Hematopoietic multipotent progenitor cell treated with erythropoietin and hydrocortisone succinate and interleukin-3 and kit ligand, for 17 days (in vitro differentiated cells): ENCODE measurements around the gene TEX14.
"Not testable (repeated sequence)": the region's sequence is repeated elsewhere in the genome, so short reads cannot be mapped to it uniquely, and the experiment has no call there.

ENCODE experiments used
- DNase-seq: peaks from one replicate; pipeline ENCODE4 v3.0.0-alpha.2; 2015; ENCODE audit warnings: low spot score

The TEX14 gene

DNA sequence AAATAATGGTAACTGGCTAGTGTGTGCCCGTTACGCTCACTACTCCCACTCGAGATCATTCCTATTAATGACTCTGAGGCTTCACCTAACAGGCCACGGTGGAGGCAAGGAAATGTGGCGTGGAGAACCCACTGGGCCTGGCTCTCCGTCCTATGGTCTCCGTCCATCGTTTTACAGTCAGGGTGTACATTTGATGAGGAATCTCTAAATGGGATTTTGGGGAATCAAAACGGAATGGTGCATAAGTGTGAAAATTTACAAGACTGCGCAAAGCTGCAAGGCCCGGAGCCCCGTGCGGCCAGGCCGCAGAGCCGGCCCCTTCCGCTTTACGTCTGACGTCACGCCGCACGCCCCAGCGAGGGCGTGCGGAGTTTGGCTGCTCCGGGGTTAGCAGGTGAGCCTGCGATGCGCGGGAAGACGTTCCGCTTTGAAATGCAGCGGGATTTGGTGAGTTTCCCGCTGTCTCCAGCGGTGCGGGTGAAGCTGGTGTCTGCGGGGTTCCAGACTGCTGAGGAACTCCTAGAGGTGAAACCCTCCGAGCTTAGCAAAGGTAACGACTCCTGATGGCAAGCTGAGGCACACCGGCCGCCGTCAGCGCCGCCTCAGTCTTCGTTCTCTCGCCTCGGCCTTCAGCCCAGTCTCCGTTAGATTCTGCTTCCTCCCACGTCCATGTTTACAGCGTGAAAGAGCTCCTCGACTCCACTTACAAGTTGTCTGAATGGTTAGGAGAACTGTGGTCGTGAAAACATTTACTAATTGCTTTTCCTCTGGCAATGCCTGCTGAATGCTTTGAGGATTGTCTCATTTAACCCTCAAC, 602 bp upstream of the TEX14 start, which contains the start of gene RAD51C:
TSS of gene RAD51C (plus strand) at position 364 of the 817 bp plus-strand sequence. CDS start at position 406, 42 bp downstream.
- DNase-seq: peak; percentile 76

- not testable (repeated sequence) for DNase-seq
These were observed 1.8 kb downstream of the TEX14 start for GRCh38 chr17:58690033-58690432.

DNA sequence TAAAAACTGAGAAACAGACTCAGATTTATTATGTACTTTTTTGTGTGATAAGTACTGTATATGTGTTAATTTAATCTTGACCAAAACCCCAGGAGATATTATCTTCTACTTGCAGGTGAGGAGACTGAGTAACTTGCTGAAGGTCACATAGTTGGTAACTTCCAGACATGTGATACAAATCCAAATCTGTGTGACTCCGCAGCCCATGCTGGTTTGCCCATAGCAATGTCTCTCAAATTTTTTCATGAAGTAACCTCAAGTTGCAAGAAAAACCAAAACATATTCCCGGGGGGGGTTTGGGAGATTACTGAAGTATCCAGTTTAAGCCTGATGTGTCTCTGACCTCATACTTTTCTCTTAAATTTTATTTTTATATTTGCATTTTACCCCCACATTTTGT, 3.3 kb downstream of the TEX14 start:
- DNase-seq: no peak

GRCh38 chr17:58686980-58687379, 4.9 kb downstream of the TEX14 start:
- no peak for DNase-seq

DNA sequence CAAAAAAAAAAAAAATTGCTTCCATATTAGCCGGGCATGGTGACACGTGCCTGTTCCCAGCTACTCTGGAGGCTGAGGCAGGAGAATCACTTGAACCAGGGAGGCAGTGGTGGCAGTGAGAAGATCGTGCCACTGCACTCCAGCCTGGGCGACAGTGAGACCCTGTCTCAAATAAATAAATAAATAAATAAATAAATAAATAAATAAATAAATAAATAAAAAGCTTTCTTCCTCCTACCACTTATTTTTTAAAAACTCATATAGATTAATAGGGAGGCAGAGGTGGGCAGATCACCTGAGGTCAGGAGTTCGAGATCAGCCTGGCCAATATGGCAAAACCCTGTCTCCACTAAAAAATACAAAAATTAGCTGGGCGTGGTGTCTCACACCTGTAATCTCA, 7.4 kb downstream of the TEX14 start:
- not testable (repeated sequence) for DNase-seq

GRCh38 chr17:58684003-58684402, 7.8 kb downstream of the TEX14 start:
- no peak for DNase-seq

DNA sequence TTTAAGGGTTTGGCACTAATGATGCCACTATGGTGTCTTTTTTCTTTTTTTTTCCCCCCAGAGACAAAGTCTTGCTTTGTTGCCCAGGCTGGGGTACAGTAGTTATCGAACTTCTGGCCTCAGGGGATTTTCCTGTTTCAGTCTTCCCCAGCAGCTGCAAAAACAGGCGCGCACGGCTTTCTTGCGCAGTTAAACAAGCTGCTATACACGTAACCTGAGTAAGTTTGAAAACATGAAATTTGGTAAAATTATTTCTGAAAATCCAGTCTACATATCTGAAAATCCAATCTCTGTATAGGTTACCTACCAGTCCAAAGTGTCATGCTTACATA, 11.8 kb downstream of the TEX14 start:
- no peak for DNase-seq

- DNase-seq: no peak
These were observed 12.4 kb downstream of the TEX14 start for GRCh38 chr17:58679263-58680037.

DNA sequence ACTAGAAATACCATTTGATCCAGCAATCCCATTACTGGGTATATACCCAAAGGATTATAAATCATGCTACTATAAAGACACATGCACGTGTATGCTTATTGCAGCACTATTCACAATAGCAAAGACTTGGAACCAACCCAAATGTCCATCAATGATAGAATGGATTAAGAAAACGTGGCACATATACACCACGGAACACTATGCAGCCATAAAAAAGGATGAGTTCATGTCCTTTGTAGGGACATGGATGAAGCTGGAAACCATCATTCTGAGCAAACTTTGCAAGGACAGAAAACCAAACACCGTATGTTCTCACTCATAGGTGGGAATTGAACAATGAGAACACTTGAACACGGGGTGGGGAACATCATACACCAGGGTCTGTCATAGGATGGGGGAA, 13.6 kb downstream of the TEX14 start:
- DNase-seq: not testable (repeated sequence)

DNA sequence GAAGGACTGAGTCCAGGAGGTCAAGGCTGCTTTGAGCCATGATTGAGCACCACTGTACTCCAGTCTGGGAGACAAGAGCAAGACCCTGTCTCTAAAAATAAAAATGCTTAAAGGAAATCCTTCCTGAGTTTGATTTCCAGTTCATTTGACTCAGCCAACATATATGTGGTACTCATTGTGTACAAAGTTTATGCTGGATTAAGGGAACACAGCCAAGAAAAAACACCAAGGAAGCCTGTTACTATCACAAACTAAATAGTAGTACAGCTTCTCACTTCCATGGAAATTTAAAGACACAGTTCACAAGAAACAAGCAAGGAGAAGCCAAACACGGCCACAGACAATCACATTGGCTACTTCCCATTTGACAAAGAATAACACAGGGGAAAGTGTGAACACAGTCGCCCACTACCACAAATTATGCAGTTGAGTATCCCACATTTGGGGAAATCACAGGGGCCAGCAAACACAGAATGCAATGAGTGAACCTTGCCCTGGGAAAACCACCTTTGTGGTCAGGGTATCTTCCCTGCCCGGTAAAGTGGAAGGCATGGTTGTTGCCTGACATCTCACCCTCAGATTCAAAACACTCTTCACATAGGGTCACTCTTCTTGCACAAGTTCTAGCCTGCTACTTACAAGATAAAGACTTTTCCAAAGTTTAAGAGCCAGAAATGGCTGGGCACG, 14.5 kb downstream of the TEX14 start:
- DNase-seq: no peak

DNA sequence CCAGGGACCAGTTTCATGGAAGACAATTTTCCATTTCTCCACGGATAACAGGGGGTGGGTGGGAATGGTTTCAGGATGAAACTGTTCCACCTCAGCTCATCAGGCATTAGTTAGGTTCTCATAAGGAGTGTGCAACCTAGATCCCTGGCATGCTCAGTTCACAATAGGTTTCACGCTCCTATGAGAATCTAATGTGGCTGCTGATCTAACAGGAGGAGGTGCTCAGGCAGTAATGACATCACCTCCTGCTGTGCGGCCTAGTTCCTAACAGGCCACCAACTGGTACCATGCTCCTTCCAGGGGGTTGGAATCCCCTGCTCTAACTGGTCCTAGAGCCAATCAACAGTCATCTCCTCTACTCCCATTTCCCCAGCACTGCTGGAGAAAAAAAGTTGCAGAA, 19.9 kb downstream of the TEX14 start:
- no peak for DNase-seq

- DNase-seq: no peak
These were observed 22.0 kb downstream of the TEX14 start for GRCh38 chr17:58669853-58670252.

DNA sequence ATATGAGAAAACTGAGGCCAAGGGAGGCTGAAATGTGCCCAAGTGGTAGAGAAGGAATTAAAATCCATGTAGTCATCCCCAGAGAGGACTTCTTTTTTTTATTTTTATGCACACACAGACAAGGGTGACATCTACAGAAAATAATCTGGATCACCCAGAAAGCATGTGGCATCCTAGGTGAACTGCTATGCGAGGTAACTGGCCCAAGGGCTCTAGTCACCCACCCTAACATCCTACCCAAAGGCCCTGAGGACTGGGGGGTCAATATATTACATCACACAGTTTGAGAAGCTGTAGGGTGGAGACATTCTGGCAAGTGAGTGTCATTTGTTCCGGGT, 23.3 kb downstream of the TEX14 start:
- DNase-seq: no peak

DNA sequence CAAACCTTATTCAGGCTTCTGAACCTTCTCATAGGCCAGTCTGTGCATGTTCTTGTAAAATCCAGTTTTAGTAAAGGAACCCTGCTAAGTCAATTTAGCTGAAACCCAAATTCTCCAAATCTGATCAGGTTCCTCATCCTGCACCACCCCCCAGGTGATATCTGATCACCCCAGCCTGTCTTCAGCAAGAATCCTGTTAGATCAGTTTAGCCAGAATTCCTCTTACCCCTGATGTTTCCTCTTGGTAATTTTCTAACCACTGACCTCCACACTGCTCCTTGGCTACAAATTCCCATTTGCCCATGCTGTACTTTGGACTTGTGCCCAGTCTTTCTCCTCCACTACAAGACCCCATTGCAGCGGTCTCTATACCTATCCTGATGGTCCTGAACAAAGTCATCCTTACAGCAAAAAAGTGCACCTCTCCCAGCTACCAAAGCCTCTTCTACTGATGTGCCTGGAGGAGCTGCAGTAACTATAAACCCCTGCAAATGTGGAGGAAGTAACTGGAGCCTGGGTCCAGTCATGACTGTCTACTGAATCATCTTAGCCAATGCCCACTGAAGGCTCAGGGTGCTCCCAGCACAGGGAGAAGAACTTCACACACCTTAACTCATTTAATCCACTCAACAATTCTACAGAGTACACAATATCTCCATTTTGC, 23.8 kb downstream of the TEX14 start:
- DNase-seq: no peak

DNA sequence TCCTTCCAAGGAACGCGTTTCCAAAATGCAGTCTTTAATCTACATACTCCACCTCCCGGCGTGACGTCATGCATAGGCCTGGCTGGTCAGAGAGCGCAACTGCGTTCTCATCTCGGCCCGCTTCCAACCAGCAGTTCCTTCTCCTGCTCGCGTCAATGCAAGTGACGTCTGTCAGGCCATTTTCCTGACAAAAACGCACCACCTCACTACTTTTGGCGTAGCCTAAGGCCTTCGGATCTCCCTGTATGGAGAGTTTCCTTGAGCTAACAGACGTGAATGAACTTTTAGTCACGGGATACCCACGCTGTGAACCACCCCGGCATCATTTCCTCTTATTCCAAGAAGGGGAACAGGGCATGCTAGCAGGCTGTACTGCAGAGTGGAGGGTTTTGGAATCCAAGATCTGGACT, 25.0 kb downstream of the TEX14 start:
- DNase-seq: peak; percentile 77

DNA sequence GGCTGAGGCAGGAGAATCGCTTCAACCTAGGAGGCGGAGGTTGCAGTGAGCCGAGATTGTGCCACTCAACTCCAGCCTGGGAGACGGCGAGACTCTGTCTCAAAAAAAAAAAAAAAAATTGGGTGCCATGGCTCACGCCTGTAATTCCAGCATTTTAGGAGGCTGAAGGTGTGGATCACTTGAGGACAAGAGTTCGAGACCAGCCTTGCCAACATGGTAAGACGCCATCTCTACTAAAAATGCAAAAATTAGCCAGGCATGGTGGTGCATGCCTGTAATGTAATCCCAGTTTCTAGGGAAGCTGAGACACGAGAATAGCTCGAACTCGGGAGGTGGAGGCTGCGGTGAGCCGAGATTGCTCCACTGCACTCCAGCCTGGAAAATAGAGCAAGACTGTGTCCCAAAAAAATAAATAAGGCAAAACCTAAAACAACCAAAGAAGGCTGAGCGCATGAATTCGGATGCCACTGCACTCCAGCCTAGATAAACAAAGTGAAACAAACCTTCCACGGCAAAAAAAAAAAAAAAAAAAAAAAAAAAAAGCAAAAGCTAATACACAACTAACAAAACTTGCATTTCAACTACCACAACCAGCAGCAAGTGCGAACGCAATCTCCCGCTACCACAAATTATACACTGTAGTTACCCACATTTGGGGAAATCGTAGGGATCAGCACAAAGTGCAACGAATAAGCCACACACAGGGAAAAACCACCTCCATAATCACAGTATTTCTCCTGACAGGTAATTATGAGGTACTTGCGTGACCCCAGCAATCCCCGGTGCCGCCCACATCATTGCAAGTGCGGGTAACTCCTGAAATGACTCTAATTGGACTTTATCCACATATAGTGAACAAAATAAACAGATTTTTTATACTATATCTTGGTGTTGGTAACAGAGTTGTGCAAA, 25.6 kb downstream of the TEX14 start:
- no peak for DNase-seq

DNA sequence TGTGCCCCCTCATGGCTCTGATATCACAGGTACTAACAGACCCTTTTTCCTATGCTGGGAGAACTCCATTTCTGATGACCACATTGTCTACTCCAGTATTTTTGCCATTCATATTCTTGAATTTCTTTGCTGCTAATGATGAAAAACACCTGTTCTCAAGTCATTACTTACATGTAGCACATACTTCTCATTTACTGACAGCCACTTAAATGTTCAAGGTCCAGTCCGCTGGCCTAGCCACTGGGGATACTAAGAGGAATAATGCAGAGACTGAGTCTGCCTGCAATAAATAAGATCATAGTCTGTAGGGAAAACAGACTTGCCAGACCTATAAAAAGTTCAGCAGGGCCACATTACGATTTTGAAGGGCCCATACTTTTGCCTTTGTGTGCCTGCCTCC, 27.5 kb downstream of the TEX14 start:
- DNase-seq: no peak

DNA sequence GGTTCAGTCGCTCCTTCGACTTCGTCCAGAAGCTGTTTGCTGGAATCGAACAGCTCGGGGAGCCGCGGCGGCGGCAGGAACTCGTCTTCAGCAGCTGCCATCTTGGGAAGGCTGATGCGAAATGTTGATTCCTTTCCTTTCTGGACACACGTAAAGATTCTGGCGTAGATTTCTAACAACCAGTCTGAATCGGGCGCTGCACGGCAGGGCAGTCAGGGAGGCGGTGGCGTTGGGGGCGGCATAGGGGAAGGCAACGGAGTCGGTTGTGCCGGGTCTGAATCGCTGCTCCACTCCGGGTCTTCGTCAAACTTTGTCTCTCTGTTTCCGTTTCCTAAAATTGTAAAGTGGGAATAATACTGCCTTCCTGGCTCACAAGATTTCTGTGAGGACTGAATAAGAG, 30.3 kb downstream of the TEX14 start:
- no peak for DNase-seq

- DNase-seq: no peak
These were observed 31.2 kb downstream of the TEX14 start for GRCh38 chr17:58660621-58661020.

DNA sequence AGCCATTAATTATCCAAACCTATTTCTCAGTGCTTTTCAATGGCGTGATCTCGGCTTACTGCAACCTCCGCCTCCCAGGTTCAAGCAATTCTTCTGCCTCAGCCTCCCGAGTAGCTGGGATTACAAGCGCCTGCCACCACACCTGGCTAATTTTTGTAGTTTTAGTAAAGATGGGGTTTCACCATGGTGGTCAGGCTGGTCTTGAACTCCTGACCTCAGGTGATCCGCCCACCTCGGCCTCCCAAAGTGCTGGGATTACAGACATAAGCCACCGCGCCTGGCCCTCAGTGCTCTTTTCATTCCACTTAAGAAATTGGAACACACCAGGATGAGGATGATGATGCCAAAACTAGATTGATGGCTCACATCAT, 32.1 kb downstream of the TEX14 start:
- DNase-seq: not testable (repeated sequence)
